GM12801 (cell line): Measurements from ENCODE around the gene RAB30.

ENCODE experiments used
- TF ChIP-seq, protein P1 (sequence below): IDR thresholded peaks from one replicate; pipeline ENCODE4 v1.5.1; 2011; ENCODE audit warnings: control low read depth; ENCODE audit not compliant: insufficient read length; ENCODE audit errors: extremely low read depth

RAB30 gene

DNA sequence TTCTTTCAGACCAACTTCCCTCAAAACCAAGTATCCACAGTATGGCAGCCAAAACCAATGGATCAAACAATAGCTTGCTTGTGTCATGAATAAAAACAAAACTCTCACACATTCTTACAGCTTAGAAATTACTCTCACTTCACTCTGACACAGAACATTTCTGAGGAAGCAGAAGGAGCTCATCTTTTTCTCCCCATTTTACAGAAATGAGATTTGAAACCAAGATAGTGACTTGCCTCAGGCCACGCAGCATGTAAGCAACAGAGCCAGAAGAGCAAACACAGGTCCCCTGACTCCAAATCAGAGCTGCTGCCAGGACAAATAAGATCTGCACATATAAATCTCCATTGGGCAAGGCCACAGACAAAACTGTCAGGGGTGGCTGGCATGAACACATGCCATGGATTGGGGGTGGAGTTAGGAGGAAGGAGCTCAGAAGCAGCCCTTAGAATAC is 64.8 kb downstream of the RAB30 start:
- TF ChIP-seq, protein P1, sequence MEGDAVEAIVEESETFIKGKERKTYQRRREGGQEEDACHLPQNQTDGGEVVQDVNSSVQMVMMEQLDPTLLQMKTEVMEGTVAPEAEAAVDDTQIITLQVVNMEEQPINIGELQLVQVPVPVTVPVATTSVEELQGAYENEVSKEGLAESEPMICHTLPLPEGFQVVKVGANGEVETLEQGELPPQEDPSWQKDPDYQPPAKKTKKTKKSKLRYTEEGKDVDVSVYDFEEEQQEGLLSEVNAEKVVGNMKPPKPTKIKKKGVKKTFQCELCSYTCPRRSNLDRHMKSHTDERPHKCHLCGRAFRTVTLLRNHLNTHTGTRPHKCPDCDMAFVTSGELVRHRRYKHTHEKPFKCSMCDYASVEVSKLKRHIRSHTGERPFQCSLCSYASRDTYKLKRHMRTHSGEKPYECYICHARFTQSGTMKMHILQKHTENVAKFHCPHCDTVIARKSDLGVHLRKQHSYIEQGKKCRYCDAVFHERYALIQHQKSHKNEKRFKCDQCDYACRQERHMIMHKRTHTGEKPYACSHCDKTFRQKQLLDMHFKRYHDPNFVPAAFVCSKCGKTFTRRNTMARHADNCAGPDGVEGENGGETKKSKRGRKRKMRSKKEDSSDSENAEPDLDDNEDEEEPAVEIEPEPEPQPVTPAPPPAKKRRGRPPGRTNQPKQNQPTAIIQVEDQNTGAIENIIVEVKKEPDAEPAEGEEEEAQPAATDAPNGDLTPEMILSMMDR = no peak

DNA sequence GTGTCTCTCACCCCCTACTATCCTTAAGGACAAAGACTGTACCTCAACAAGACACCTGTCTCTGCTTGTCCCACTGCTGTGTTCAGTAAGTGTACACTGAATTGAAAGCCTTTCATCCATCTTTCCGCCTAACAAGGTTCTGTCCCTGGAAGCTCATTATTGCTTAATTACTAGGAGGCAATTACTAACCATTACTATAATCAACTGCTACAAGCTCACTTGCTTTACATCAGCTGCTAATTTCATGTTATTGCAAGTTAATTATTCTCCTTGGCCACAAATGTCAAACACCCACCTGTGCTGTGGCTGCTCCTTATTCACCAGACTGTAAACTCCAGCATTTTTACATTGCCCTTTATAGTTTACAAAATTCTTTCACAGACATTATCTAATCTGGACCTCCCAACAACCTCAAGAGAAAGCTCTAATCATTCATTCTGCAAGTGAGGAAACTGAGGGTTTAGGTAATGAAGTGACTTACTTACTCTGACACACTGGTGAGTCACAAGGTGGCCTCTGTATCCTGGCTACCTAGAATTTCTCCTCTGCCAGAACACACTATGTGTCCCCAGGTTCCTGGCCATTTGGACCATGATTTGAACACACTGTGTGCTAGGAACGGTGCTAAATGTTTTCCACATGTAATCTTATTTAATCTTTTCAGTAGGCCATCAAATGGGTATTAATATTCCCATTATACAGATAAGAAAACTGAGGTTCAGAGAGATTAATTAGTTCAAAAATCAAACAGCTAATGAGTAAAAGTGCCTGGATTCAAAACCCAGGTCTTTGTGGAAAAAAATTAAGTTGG is 66.7 kb downstream of the RAB30 start:
- TF ChIP-seq, protein P1 = no peak

DNA sequence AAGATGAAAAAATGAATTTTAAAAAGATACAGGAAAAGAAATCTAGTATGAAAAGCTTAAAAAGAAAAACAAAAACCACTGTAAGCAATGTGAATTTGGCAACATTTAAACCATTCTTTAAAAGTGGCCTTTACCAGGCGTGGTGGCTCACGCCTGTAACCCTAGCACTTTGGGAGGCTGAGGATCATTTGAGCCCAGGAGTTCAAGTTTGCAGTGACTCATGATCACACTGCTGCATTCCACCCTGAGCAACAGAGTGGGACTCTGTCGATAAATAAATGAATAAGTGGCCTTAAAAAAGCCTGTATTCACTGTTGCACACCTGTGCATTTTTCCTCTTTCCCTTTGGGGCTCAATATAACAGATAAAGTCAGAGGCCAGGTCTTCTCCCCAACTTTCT is 69.2 kb downstream of the RAB30 start:
- TF ChIP-seq, protein P1 = no peak

DNA sequence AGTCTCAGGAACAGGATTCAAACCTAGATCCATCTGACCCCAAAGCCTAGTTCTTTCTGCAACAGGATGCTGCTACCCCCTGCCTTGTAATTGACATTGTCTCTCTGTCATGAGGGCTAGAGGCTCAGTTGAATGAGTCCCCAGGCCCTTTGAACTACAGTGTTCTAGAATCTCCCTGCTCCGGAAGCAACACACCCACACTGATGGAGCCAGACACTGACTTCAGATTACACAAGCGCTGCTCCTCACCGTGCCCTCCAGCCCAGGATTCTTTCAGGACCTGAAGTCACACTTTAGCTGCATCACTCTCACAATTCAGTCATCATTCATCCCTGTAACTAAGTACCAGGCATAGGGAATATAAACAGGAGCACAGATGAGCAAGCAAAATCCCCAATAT is 69.6 kb downstream of the RAB30 start:
- TF ChIP-seq, protein P1 = no peak

DNA sequence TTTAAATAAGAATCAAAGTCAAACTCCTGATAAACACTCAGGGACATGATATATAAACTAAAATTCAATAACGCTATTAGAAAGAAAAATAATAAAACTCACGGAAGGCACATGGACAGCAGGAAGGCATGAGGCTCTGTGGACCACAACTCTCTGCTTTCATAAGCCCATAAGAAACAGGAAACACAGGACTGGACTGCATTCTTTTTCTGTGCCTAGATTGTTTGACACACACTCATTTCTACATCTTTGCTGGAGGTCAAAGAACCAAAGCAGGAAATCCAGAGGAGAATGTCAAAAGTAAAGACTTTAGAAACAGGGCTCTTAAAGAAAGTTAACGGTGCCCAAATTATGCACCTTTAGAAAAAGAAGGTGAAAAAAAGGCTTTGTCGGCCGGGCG is 71.3 kb downstream of the RAB30 start:
- TF ChIP-seq, protein P1 = no peak

DNA sequence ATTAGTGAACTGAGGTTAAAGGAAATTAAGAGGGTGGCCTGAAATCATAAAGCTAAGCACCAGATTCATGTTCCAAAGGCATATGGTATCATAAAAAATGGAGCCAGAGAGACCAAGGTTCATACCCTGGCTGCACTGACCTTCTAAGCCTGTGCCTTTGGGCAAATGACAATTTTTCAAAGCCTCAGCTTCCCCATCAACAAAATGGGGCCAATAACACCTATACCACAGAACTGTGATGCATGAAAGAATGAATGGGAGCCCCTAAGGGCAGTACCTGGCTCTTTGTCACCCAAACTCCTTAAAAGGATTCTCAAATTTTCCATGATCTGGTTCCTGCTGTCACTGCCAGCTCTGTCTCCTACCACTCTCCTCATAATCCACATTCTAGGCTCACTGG is 72.5 kb downstream of the RAB30 start:
- TF ChIP-seq, protein P1 = no peak

DNA sequence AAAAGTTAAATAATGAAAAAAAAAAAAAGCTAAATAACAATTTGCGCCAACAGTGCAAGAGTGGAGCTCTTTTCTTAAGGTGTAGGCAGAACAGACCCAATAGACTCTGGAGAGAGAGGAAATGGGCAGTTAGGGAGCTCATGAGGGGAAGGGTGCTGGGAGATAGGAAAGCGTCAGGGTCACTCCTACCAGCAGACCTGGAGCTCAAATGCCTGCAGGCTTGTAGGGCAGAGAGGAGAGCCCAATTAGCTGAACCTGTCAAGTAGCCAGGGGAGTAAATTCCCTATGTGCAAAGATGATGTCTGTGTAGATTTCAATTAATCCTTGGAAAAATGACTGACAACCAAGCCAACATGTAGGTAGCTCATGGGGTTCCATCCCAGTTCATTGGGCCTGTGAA is 73.0 kb downstream of the RAB30 start:
- TF ChIP-seq, protein P1 = no peak
